IMR-90 (cell line): ENCODE measurements around the gene SLFN12L. TPM values are rescaled to one million over a fixed set of nuclear protein-coding genes. Genes with fewer than 3 reads are reported as not detected.

Experiments
- ATAC-seq: fragments of 200-7000 bp; cut with Tn5 transposase; 2 replicates; pipeline ENCODE4 v1.9.1; 2020; ENCODE audit warnings: low read depth, mild to moderate bottlenecking, moderate library complexity
- BruUV-seq: library from RNA; stranded (reverse); fragments of 400-500 nt; replicated peaks from 2 replicates; lab custom pipeline; 2021; lab: Mats Ljungman, UMichigan
- CTCF ChIA-PET: fragments of 300-600 bp; formaldehyde crosslinking; extraction: SDS; loops from one replicate; lab custom pipeline; 2021; ENCODE audit warnings: antibody characterized with exemption; lab: Yijun Ruan, JAX
- POLR2A ChIA-PET: fragments of 300-600 bp; sonication (Branson Sonifier 250); formaldehyde crosslinking; loops from one replicate; lab custom pipeline; 2022; ENCODE audit warnings: antibody characterized with exemption; ENCODE audit not compliant: unreplicated experiment; lab: Charles Lee
- DNase-seq: peaks from one replicate; pipeline ENCODE4 v3.0.0; 2013
- H2AFZ ChIP-seq: replicated peaks from 2 replicates; pipeline ENCODE3; 2013; ENCODE audit warnings: low read length, mild to moderate bottlenecking; ENCODE audit not compliant: poor library complexity
- H2AK5ac ChIP-seq: 2 replicates; pipeline ENCODE4 v1.6.1; 2013; ENCODE audit warnings: low read depth, low read length, inconsistent platforms
- H2AK9ac ChIP-seq: replicated peaks from 2 replicates; pipeline ENCODE3; 2013; ENCODE audit warnings: mild to moderate bottlenecking, low read depth, low read length, moderate library complexity; ENCODE audit not compliant: poor library complexity
- H2BK120ac ChIP-seq: 2 replicates; pipeline ENCODE4 v1.6.1; 2013; ENCODE audit warnings: low read depth, low read length, inconsistent platforms
- H2BK15ac ChIP-seq: 3 replicates; pipeline ENCODE4 v1.6.1; 2013; ENCODE audit warnings: low read depth, low read length, inconsistent platforms
- H2BK20ac ChIP-seq: 2 replicates; pipeline ENCODE4 v1.6.1; 2013; ENCODE audit warnings: low read depth, mild to moderate bottlenecking, inconsistent platforms, low read length, moderate library complexity
- H2BK5ac ChIP-seq: 2 replicates; pipeline ENCODE4 v1.6.1; 2013; ENCODE audit warnings: mild to moderate bottlenecking, low read depth, low read length, inconsistent platforms; ENCODE audit not compliant: poor library complexity, severe bottlenecking
- H3K14ac ChIP-seq: replicated peaks from 2 replicates; pipeline ENCODE4 v1.6.1; 2013; ENCODE audit warnings: low read depth, low read length, inconsistent platforms
- H3K18ac ChIP-seq: 2 replicates; pipeline ENCODE4 v1.6.1; 2013; ENCODE audit warnings: low read depth, low read length, control low read depth
- H3K23ac ChIP-seq: 2 replicates; pipeline ENCODE4 v1.6.1; 2013; ENCODE audit warnings: low read depth, low read length, inconsistent platforms
- H3K27ac ChIP-seq: 2 replicates; pipeline ENCODE4 v1.5.1; 2013; ENCODE audit warnings: mild to moderate bottlenecking, control low read depth, low read length; ENCODE audit not compliant: insufficient read depth
- H3K27me3 ChIP-seq: 2 replicates; pipeline ENCODE4 v1.6.1; 2013; ENCODE audit warnings: low read length; ENCODE audit not compliant: control insufficient read depth, insufficient read depth
- H3K36me3 ChIP-seq: 2 replicates; pipeline ENCODE4 v1.6.1; 2013; ENCODE audit warnings: low read length, mixed read lengths; ENCODE audit not compliant: control insufficient read depth, insufficient read depth
- H3K4ac ChIP-seq: 2 replicates; pipeline ENCODE4 v1.6.1; 2013; ENCODE audit warnings: low read depth, low read length, inconsistent platforms
- H3K4me1 ChIP-seq: 2 replicates; pipeline ENCODE4 v1.6.1; 2013; ENCODE audit warnings: low read length, mixed read lengths; ENCODE audit not compliant: control insufficient read depth, insufficient read depth
- H3K4me2 ChIP-seq: 2 replicates; pipeline ENCODE4 v1.6.1; 2013; ENCODE audit warnings: low read depth, mild to moderate bottlenecking, control low read depth, low read length, moderate library complexity
- H3K4me3 ChIP-seq: 2 replicates; pipeline ENCODE4 v1.5.1; 2013; ENCODE audit warnings: low read depth, mild to moderate bottlenecking, control low read depth, low read length, moderate library complexity; ENCODE audit not compliant: insufficient read depth
- H3K56ac ChIP-seq: 2 replicates; pipeline ENCODE4 v1.6.1; 2013; ENCODE audit warnings: low read length, inconsistent platforms; ENCODE audit not compliant: insufficient read depth; ENCODE audit errors: extremely low read depth
- H3K79me1 ChIP-seq, 2 experiments: 2 replicates each; pipeline ENCODE4 v1.6.1; 2013; ENCODE audit warnings: low read length in 2 of 2, inconsistent platforms in 1 of 2, low read depth in 1 of 2
- H3K9ac ChIP-seq: 2 replicates; pipeline ENCODE4 v1.6.1; 2013; ENCODE audit warnings: low read depth, low read length, control low read depth
- H3K9me1 ChIP-seq: 2 replicates; pipeline ENCODE4 v1.6.1; 2013; ENCODE audit warnings: low read length, inconsistent platforms; ENCODE audit not compliant: insufficient read depth
- H3K9me3 ChIP-seq: 2 replicates; pipeline ENCODE4 v1.6.1; 2013; ENCODE audit warnings: low read length; ENCODE audit not compliant: control insufficient read depth, insufficient read depth
- H4K20me1 ChIP-seq: 2 replicates; pipeline ENCODE4 v1.6.1; 2013; ENCODE audit warnings: low read length, inconsistent platforms; ENCODE audit not compliant: insufficient read depth
- H4K5ac ChIP-seq: 2 replicates; pipeline ENCODE4 v1.6.1; 2013; ENCODE audit warnings: mild to moderate bottlenecking, low read depth, low read length, control low read depth
- H4K8ac ChIP-seq, 2 experiments: 2 replicates each; pipeline ENCODE4 v1.6.1; 2013; ENCODE audit warnings: low read depth in 2 of 2, low read length in 2 of 2, control low read depth in 1 of 2, inconsistent platforms in 1 of 2
- H4K91ac ChIP-seq: 2 replicates; pipeline ENCODE4 v1.6.1; 2013; ENCODE audit warnings: low read depth, low read length, inconsistent platforms; ENCODE audit not compliant: insufficient read depth
- BHLHE40 ChIP-seq: fragments of 150-350 bp; IDR thresholded peaks from 2 replicates; pipeline ENCODE4 v1.6.1; 2016; ENCODE audit warnings: mild to moderate bottlenecking, low read depth, low read length
- CEBPB ChIP-seq: IDR thresholded peaks from 2 replicates; pipeline ENCODE4 v1.6.1; 2012; ENCODE audit warnings: low read depth, low read length, improper control_type of control experiment
- CHD1 ChIP-seq: IDR thresholded peaks from 2 replicates; pipeline ENCODE4 v1.6.1; 2012; ENCODE audit warnings: low read depth, low read length, improper control_type of control experiment
- CTCF ChIP-seq: conservative IDR thresholded peaks from 2 replicates; pipeline ENCODE4 v1.5.1; 2012; ENCODE audit warnings: mild to moderate bottlenecking, low read depth, low read length, improper control_type of control experiment
- ELK1 ChIP-seq: fragments of 150-350 bp; IDR thresholded peaks from 2 replicates; pipeline ENCODE4 v1.6.1; 2016; ENCODE audit warnings: low read depth, mild to moderate bottlenecking, low read length, moderate library complexity, borderline replicate concordance
- FOS ChIP-seq: fragments of 150-350 bp; IDR thresholded peaks from 2 replicates; pipeline ENCODE4 v1.6.1; 2016; ENCODE audit warnings: low read depth, low read length
- MAFK ChIP-seq: IDR thresholded peaks from 2 replicates; pipeline ENCODE4 v1.6.1; 2012; ENCODE audit warnings: low read depth, low read length, improper control_type of control experiment
- NFE2L2 ChIP-seq: fragments of 150-350 bp; IDR thresholded peaks from 2 replicates; pipeline ENCODE4 v1.6.1; 2016; ENCODE audit warnings: low read depth, mild to moderate bottlenecking, low read length
- POLR2A ChIP-seq: IDR thresholded peaks from 2 replicates; pipeline ENCODE4 v1.6.1; 2012; ENCODE audit warnings: mild to moderate bottlenecking, low read depth, low read length
- RAD21 ChIP-seq: IDR thresholded peaks from 2 replicates; pipeline ENCODE4 v1.6.1; 2012; ENCODE audit warnings: low read length, improper control_type of control experiment
- RFX5 ChIP-seq: IDR thresholded peaks from 2 replicates; pipeline ENCODE4 v1.8.0; 2012; ENCODE audit warnings: low read depth, mild to moderate bottlenecking, low read length, moderate library complexity
- SMC3 ChIP-seq: fragments of 150-350 bp; IDR thresholded peaks from 2 replicates; pipeline ENCODE4 v1.6.1; 2016; ENCODE audit warnings: low read depth, mild to moderate bottlenecking, antibody characterized with exemption, low read length, moderate library complexity
- USF2 ChIP-seq: fragments of 150-350 bp; IDR thresholded peaks from 2 replicates; pipeline ENCODE4 v1.6.1; 2017; ENCODE audit warnings: mild to moderate bottlenecking, antibody characterized with exemption, low read length, low read depth
- WGBS, 2 experiments: methylation state at CpG; one replicate each; pipeline versions ENCODE4 v1.1.5 to v1.1.7; 2013; ENCODE audit warnings: missing lambda C conversion rate in 2 of 2; ENCODE audit not compliant: insufficient read length in 1 of 2; ENCODE audit errors: extremely low coverage in 2 of 2; 5-methylcytosine and 5-hydroxymethylcytosine counted together
- dilution Hi-C: fragments of 300-500 bp; cut with HindIII; formaldehyde crosslinking; loops from one replicate; pipeline ENCODE4 v1.14.3; 2018; ENCODE audit warnings: low sequenced_read_pairs; ENCODE audit not compliant: unreplicated experiment
- in situ Hi-C: fragments of 300-500 bp; cut with MboI; formaldehyde crosslinking; loops from 3 replicates; pipeline ENCODE4 v1.14.3; 2019; ENCODE audit warnings: low sequenced_read_pairs, inconsistent platforms, mixed read lengths
- intact Hi-C: fragments of 100-400 bp; cut with micrococcal nuclease; formaldehyde crosslinking; loops from 2 replicates; pipeline ENCODE4 v1.10.0; 2022
- polyA plus RNA-seq, 3 experiments: library from polyadenylated mRNA; depleted of rRNA; stranded (reverse); fragments of >200 nt; gene quantifications; 2 replicates each; pipeline ENCODE4 v1.2.3, GENCODE V29; 2012; ENCODE audit warnings: low replicate concordance in 1 of 3
- total RNA-seq: library from RNA; depleted of rRNA; stranded (reverse); fragments of >200 nt; gene quantifications from 2 replicates; pipeline ENCODE4 v1.2.3, GENCODE V29; 2012

Gene SLFN12L
- total and polyA plus RNA-seq, 2 of the 4 experiments (the other 2 are of a cell fraction): 0.18 TPM; not detected in 1

- H3K56ac ChIP-seq: peak overlapping the region; percentile 99
- peak overlapping the region; percentile 91 for H2AFZ ChIP-seq
- no TSS peak for BruUV-seq
- H2AK5ac ChIP-seq: peak overlapping the region; percentile 77
- DNase-seq (peak; percentile 100), ATAC-seq (peak; percentile 76)
- H3K4ac ChIP-seq: peak overlapping the region; percentile 98
- ChIA-PET CTCF (interaction anchor here (0.7 kb wide), 2 partner anchors 13 to 26 kb away, joined by 3 to 4 read pairs; no protein-coding TSS in a partner anchor), POLR2A (interaction anchor here (0.6 kb wide), 1 partner anchor 109 kb away, joined by 3 read pairs; no protein-coding TSS in a partner anchor)
- H3K4me1 ChIP-seq: peaks cover 1% of the 10 kb centered on the region; the same call in 1 of the 2 replicates
- peak overlapping the region; percentile 93 for H4K91ac ChIP-seq
- peak overlapping the region; percentile 73 for H3K18ac ChIP-seq
- H3K4me3 ChIP-seq: peak overlapping the region; percentile 59
- H3K4me2 ChIP-seq: peak overlapping the region; percentile 66
- peak overlapping the region; percentile 98 for H3K23ac ChIP-seq
- no peaks in the 10 kb centered on the region for H3K9me3 ChIP-seq
- 9% methylated on average over 10 of the region's 19 CpGs; no CpG with 5 or more reads in 1 of the 2 experiments for WGBS, 2 experiments
- H3K27ac ChIP-seq: peak overlapping the region; percentile 92
- H2BK5ac ChIP-seq: peak overlapping the region; percentile 92
- H2AK9ac ChIP-seq: peak overlapping the region; percentile 98
- H4K20me1 ChIP-seq: peaks cover 8% of the 10 kb centered on the region; the same call in 1 of the 2 replicates
- intact Hi-C loops: loop anchor here (1.0 to 10.0 kb wide), 6 partner anchors 106 to 312 kb away; no protein-coding TSS in a partner anchor
- H3K9me1 ChIP-seq: peaks cover 9% of the 10 kb centered on the region; the same call in 1 of the 2 replicates
- dilution Hi-C loops: no loop called here
- H3K36me3 ChIP-seq: no peaks in the 10 kb centered on the region
- peak overlapping the region; percentile 75; the same call in 2 of the 3 replicates for H2BK15ac ChIP-seq
- peak overlapping the region; percentile 99 for H3K14ac ChIP-seq
- peak overlapping the region; percentile 62 for H4K5ac ChIP-seq
- H3K9ac ChIP-seq: peak overlapping the region; percentile 86
- in situ Hi-C loops: no loop called here
- no peaks in the 10 kb centered on the region for H3K27me3 ChIP-seq
- H2BK20ac ChIP-seq: peak overlapping the region; percentile 89
- peak overlapping the region; percentile 69 to 94 for H4K8ac ChIP-seq
- peak overlapping the region; percentile 93 for H2BK120ac ChIP-seq
- peaks cover 12 to 36% of the 10 kb centered on the region in 2 experiments for H3K79me1 ChIP-seq
- TF ChIP-seq MAFK: peak; percentile 56
- TF ChIP-seq CEBPB: peak; percentile 61; the same call in 1 of the 2 replicates
- TF ChIP-seq SMC3: no peak
- 0 out of 2 replicates have a peak, but pooled peaks have one; percentile 21 for TF ChIP-seq NFE2L2
- TF ChIP-seq CTCF: peak; percentile 31; the same call in 1 of the 2 replicates
- peak; percentile 100 for TF ChIP-seq FOS
- TF ChIP-seq POLR2A: no peak; the same call in 1 of the 2 replicates
- TF ChIP-seq RFX5: no peak
- TF ChIP-seq ELK1: no peak
- TF ChIP-seq USF2: no peak
- 0 out of 2 replicates have a peak, but pooled peaks have one; percentile 6 for TF ChIP-seq RAD21
- no peak for TF ChIP-seq CHD1
- peak; percentile 51 for TF ChIP-seq BHLHE40
These were observed 104.2 kb downstream of the SLFN12L start for GRCh38 chr17:35433075-35433894.
